ENCODE measurements around the gene PMIS2.

DNA sequence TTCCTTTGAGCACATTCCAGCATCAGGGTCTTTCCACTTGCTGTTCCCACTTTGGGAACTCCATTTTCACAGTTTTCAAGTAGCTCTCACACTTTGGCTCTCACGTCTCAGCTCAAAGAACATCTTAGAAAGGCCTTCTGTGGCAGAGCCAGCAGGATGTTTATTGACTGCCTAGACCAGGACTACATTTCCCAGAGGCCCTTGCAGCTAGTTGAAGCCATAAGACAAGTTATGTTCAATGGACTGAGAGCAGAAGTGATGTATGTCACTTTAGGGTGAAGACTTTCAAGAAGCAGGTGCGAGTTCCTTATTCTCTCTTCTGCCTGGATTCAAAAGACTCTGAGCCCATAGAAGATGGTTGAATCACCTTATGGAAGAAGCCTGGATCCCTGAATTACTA, 22.3 kb downstream of the PMIS2 start:
- TF ChIP-seq POLR2AphosphoS5 (IDR thresholded peaks at IDR 0.05; ENCODE audit: low read depth, low read length) (no peak), TCF7L2 (IDR thresholded peaks at IDR 0.05; ENCODE audit: low read depth, low read length) (no peak)
- TF ChIP-seq, protein P1, sequence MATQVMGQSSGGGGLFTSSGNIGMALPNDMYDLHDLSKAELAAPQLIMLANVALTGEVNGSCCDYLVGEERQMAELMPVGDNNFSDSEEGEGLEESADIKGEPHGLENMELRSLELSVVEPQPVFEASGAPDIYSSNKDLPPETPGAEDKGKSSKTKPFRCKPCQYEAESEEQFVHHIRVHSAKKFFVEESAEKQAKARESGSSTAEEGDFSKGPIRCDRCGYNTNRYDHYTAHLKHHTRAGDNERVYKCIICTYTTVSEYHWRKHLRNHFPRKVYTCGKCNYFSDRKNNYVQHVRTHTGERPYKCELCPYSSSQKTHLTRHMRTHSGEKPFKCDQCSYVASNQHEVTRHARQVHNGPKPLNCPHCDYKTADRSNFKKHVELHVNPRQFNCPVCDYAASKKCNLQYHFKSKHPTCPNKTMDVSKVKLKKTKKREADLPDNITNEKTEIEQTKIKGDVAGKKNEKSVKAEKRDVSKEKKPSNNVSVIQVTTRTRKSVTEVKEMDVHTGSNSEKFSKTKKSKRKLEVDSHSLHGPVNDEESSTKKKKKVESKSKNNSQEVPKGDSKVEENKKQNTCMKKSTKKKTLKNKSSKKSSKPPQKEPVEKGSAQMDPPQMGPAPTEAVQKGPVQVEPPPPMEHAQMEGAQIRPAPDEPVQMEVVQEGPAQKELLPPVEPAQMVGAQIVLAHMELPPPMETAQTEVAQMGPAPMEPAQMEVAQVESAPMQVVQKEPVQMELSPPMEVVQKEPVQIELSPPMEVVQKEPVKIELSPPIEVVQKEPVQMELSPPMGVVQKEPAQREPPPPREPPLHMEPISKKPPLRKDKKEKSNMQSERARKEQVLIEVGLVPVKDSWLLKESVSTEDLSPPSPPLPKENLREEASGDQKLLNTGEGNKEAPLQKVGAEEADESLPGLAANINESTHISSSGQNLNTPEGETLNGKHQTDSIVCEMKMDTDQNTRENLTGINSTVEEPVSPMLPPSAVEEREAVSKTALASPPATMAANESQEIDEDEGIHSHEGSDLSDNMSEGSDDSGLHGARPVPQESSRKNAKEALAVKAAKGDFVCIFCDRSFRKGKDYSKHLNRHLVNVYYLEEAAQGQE (IDR thresholded peaks at IDR 0.05; ENCODE audit: insufficient read depth in 1 of 2, low read depth in 2 of 2, low read length in 1 of 2): no peak
- TF ChIP-seq, protein P2, sequence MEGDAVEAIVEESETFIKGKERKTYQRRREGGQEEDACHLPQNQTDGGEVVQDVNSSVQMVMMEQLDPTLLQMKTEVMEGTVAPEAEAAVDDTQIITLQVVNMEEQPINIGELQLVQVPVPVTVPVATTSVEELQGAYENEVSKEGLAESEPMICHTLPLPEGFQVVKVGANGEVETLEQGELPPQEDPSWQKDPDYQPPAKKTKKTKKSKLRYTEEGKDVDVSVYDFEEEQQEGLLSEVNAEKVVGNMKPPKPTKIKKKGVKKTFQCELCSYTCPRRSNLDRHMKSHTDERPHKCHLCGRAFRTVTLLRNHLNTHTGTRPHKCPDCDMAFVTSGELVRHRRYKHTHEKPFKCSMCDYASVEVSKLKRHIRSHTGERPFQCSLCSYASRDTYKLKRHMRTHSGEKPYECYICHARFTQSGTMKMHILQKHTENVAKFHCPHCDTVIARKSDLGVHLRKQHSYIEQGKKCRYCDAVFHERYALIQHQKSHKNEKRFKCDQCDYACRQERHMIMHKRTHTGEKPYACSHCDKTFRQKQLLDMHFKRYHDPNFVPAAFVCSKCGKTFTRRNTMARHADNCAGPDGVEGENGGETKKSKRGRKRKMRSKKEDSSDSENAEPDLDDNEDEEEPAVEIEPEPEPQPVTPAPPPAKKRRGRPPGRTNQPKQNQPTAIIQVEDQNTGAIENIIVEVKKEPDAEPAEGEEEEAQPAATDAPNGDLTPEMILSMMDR (IDR thresholded peaks at IDR 0.05): no peak

Measured in Panc1 (cell line).